HG02610 (cell line): ENCODE results near the gene ADAMTS4.
A peak's percentile ranks its signal among the peaks of the same experiment; 100 is the strongest.
"Not testable (repeated sequence)": the region's sequence is repeated elsewhere in the genome, so short reads cannot be mapped to it uniquely, and the experiment has no call there.

Source experiments
- ATAC-seq: cut with Tn5 transposase; IDR thresholded peaks from one replicate; pipeline ENCODE4 v1.9.1; 2021; ENCODE audit warnings: mild to moderate bottlenecking, moderate library complexity; ENCODE audit not compliant: unreplicated experiment

Gene ADAMTS4

DNA sequence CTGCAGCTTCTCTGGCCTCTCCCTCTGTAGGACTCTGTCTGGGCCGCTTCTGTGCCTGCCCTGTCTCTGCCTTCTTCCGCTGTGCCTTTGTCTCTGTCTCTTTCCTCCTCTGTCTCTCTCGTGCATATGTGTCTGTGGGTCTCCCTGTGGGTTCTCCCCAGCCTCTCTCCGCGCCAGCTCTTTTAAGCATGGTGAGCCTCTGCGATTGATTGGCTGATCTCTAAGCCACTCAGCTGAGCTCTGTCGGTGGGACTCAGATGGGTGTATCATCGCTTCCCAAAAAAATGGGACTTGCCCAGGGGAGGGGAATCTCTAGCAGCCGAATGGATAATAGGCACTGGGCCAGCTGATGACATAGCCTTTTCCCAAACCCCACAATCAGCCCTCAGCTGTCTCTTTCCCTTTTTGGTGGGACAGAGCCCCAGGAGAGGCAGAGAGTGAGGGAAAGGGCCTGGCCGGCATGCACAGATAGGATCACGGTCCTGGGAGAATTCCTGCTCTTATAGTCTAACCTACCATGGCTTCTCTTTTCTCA lies at the start of gene ADAMTS4:
Gene ADAMTS4 (minus strand): TSS at position 158 of the 535 bp plus-strand sequence. CDS start 427 bp downstream, outside the sequence.
- ATAC-seq = no peak

GRCh38 chr1:161244888-161245287 lies 46.0 kb upstream of the ADAMTS4 start:
- no peak for ATAC-seq

DNA sequence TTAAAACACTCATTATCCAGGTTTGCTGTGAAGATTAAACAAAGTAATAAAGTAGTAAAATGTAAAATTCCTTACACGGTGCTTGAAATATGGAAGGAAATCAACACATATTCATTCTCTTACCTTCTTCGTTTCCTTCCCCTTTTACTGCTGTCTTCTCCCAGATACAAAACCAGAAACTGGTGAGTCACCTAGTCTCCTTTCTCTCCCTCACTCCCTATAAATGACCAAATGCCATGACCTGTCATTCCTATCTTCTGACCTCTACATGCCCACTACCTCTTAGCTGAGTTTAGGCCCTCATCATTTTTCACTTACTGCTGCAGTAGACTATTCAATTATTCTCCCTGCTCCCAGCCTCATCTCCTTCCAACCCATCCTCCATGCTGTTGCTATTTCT lies 43.5 kb upstream of the ADAMTS4 start:
- no peak for ATAC-seq

DNA sequence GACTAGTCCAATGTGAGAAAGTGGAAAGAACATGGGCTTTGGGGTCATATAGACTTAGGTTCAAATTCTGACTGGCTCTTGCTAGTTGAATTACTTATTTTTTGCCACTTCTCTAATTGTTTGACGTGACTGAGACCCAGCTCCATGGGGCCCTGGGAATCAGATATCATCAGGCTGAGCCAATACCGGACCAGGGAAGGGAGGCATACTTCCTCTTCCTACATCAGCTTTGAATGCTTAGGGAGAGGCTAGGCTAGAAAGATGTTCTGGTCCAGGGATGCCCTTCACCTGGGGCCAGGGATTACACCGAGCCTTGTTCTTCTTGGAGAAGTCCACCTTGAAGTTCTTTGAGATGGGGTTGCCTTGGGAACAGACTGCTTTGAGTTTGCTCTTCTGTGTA lies 42.8 kb upstream of the ADAMTS4 start:
- no peak for ATAC-seq

- no peak for ATAC-seq
Measured at GRCh38 chr1:161238039-161238473, 39.2 kb upstream of the ADAMTS4 start, which contains the start of gene NR1I3. NR1I3 (minus strand) TSS chr1:161238203; CDS start chr1:161236565, 1,638 bp downstream.

GRCh38 chr1:161235957-161236775 lies 37.3 kb upstream of the ADAMTS4 start:
- no peak for ATAC-seq

DNA sequence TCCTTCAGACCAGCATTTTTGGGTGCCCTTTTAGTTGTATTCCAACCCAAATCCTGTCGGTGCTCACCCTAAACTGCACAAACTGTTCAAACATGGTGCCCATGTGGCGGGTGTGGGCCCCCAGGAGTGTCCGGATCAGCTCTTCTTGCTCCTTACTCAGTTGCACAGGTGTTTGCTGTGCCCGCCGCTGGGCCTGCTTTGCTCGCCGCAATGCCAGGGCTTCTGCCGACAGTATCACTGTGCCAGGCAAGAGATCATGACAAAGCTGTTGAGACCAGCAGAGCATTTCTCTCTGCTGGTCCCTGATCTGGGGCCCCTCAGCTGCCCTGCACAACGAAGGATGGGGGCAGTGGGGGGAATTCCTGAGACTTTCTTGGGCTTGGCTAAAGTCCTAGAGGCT lies 34.2 kb upstream of the ADAMTS4 start:
- no peak for ATAC-seq

DNA sequence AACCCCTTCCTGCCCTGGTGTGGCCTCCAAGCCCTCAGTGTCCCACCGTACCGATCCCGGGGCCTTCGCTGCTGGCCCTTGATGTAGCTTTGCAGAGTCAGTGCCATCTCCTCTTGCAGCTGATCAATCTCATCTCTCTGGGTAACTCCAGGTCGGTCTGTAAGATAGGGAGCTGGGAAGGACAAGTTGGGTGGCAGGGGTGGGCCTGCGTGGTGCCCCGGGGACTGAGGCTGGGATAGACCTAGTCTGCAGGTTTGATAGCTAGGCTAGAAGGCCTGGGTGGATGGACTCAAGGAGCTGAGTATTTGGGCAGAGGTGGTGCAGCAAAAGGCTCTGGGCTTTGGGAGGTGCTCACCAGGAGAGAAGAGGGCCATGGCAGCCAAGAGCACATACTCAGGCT lies 31.9 kb upstream of the ADAMTS4 start:
- no peak for ATAC-seq

DNA sequence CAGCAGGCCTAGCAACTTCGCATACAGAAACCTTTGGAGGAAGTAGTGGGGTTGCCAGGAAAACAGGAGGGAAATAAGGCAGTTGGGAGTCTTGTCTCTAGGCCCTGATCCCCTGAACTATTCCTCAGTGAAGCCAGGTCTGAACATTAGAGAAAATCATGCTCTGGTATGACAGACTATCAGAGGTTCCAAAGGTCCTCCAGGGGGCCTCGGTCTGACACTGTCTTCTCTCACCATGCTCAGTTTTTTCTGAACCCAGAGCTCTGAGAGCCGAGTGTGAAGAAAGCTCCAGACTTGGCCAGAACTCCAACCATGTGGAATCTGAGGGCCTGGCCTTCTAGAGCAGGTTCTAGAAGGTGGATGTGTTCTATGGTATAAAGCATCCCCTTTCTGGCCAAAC lies 31.0 kb upstream of the ADAMTS4 start:
- no peak for ATAC-seq

- ATAC-seq = no peak
Measured at GRCh38 chr1:161228032-161228431, 29.2 kb upstream of the ADAMTS4 start.

- no peak for ATAC-seq
Measured at GRCh38 chr1:161227196-161227871, 28.5 kb upstream of the ADAMTS4 start.

DNA sequence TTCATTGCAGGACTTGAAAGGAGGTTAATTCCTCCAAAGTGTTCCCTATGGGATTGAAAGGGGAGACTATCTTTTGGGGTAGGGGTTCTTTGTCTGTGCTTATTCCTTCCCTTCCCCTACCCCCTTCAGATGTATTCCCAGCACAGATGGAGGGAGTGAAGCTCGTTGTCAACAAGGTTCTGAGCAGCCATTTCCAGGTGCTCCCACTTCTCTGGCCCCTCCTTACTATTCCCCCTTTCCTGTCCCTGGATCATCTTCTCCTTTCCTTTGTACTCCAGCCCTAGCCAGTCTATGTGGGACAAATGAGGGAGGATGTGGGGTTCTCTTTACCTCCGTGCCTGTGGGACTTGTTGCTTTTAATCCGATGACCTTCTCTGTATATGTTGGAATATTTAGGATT lies 27.9 kb upstream of the ADAMTS4 start:
- no peak for ATAC-seq

- no peak for ATAC-seq
Measured at GRCh38 chr1:161226320-161226711, 27.5 kb upstream of the ADAMTS4 start.

- peak; percentile 96 for ATAC-seq
Measured at GRCh38 chr1:161225534-161226319, 26.9 kb upstream of the ADAMTS4 start, which contains the start of gene TOMM40L. TOMM40L (plus strand) TSS chr1:161226060; CDS start chr1:161226490, 430 bp downstream.

DNA sequence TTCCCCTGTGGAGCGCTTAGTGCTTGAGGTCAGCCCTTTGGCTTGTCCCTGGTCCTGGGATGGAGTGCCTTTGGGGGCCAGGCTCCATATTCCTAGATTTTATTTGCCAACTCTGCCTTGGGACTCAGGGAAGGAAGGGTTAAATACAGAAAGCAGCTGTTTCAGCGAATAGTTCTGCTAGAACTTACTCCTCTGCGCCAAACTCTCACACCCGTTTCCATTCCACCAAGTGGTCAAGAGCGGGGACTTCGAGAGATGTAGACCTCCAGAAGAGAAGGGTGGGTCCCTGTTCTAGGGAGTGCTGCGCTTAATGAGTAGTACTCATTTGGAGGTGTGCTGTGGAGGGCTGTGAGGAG lies 26.3 kb upstream of the ADAMTS4 start:
- ATAC-seq = peak; percentile 2

- ATAC-seq = not testable (repeated sequence)
Measured at GRCh38 chr1:161224695-161225087, 25.8 kb upstream of the ADAMTS4 start.

DNA sequence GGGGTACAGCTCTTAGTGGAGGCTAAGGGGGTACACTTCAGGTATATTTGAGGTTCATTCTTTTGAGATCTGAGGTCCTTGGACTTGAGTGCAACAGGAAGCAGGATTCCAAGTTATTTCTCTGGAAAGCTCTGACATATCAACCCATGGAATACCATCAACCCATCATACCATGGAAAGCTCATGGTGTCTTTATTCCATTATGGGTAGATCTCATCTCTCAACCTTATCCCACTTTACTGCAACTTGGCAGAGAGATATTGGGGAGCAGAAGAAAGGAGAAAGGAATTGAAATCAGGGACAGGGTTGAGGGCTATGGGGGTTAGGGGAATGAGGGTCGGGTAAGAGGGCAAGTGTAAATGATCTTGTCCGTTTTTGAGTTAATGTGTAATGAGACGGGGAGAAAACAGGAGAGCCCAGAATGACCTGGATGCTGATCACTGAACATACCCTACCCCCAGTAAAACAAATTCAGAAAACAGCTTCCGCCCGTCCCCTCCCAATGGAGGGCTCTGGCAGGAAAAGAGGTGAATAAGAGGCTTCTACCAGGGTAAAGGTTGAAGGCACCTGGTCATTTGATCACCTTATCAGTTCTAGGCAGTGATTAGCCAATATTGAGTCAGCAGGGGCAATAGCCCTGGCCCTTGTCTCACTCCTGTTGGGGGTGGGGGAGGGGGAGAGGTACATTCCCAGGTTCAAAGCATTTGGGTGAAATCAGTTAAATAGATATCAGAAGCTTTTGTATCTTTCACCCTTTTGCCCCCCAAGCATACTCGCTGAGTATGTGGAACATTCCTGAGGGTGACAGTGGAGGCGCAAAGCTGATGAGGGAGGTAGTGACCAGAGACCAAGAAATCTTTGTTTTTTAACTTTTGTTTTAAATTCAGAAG lies 25.2 kb upstream of the ADAMTS4 start:
- no peak for ATAC-seq

GRCh38 chr1:161222175-161223019 lies 23.5 kb upstream of the ADAMTS4 start:
- ATAC-seq = no peak

- ATAC-seq = no peak
Measured at GRCh38 chr1:161220002-161220401, 21.1 kb upstream of the ADAMTS4 start.
